SH-SY5Y (cell line): ENCODE measurements around the gene APOLD1.

Experiments
- GATA2 ChIP-seq: IDR thresholded peaks from 2 replicates; pipeline ENCODE4 v1.6.1; 2011; ENCODE audit warnings: mild to moderate bottlenecking, low read depth, low read length
- GATA3 ChIP-seq: IDR thresholded peaks from 2 replicates; pipeline ENCODE4 v1.6.1; 2011; ENCODE audit warnings: low read depth, mild to moderate bottlenecking, low read length, moderate library complexity

GRCh38 chr12:12741660-12742059, 43.8 kb upstream of the APOLD1 start:
- no peak for TF ChIP-seq GATA2
- no peak for TF ChIP-seq GATA3
